Measurements from ENCODE around the gene DIAPH2. TPM values are rescaled to one million over a fixed set of nuclear protein-coding genes. Genes with fewer than 3 reads are reported as not detected.

DIAPH2 gene
- total RNA-seq, 1 experiment from 2014 or later: 6.3 TPM

Other genes with a start within 250 kb of the DIAPH2 start
- not detected in 2 replicates for gene RPA4, start 199.1 kb downstream of the DIAPH2 start, total RNA-seq (2014; rRNA removed; shearing (Covaris generic))